GM19452 (cell line): ENCODE data around the gene KRTAP4-5.
"Not testable (repeated sequence)": the region's sequence is repeated elsewhere in the genome, so short reads cannot be mapped to it uniquely, and the experiment has no call there.

Source experiments
- ATAC-seq: cut with Tn5 transposase; IDR thresholded peaks from one replicate; pipeline ENCODE4 v1.9.1; 2021; ENCODE audit not compliant: unreplicated experiment

KRTAP4-5 gene

DNA sequence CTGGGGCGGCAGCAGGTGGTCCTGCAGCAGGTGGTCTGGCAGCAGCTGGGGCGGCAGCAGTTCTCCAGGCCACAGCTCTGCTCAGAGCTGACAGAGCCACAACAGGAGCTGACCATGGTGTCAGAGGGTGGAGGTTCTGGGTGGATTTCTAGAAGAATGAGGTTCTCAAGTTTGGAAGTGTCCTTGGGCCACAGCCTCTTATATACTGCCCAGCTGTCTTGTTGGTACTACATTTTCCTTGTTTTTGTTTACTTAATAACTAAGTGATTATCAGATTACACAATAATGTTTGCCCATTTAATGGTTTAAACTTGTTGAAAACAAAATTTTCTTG lies at the start of gene KRTAP4-5:
Gene KRTAP4-5 (minus strand): TSS at position 174 of the 334 bp plus-strand sequence. CDS start 58 bp downstream, at position 116.
- ATAC-seq: no peak

DNA sequence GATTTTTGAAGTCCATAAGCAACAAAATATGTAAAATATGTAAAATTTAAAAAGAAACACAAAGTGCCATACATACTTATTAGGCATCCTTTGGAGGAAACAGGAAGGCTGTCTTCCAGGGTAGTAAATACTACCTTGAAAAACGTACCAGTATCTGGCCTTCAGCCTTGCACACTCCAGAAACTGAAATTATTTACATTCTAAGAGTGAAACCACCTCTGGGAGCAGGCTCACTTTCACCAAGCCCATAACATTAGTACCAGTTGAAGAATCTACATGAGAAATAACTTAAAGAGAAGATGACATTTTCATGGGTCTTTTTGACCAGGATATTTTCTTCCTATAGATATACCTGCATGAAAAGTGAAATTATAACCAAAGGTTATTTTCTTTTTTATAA lies 46.4 kb upstream of the KRTAP4-5 start:
- no peak for ATAC-seq

DNA sequence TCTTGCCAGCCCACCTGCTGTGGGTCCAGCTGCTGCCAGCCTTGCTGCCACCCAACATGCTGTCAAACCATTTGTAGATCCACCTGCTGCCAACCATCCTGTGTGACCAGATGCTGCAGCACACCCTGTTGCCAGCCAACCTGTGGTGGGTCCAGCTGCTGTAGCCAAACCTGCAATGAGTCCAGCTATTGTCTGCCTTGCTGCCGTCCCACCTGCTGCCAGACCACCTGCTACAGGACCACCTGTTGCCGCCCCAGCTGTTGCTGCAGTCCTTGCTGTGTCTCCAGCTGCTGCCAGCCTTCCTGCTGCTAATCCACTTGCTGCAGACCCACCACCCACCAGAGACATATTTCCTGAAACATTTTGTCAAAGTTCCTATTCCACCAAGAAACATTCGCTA lies 40.7 kb upstream of the KRTAP4-5 start:
- ATAC-seq: no peak

DNA sequence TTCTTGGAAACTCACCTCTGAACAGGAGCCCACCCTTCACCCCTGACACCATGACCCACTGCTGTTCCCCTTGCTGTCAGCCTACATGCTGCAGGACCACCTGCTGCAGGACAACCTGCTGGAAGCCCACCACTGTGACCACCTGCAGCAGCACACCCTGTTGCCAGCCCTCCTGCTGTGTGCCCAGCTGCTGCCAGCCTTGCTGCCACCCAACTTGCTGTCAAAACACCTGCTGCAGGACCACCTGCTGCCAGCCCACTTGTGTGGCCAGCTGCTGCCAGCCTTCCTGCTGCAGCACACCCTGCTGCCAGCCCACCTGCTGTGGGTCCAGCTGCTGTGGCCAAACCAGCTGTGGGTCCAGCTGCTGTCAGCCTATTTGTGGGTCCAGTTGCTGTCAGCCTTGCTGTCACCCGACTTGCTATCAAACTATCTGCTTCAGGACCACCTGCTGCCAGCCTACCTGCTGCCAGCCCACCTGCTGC lies 40.3 kb upstream of the KRTAP4-5 start, which contains the start of gene KRTAP9-1:
Gene KRTAP9-1 (plus strand): TSS at position 51 of the 482 bp plus-strand sequence. CDS start 0 bp downstream, at position 51.
- ATAC-seq: not testable (repeated sequence)

DNA sequence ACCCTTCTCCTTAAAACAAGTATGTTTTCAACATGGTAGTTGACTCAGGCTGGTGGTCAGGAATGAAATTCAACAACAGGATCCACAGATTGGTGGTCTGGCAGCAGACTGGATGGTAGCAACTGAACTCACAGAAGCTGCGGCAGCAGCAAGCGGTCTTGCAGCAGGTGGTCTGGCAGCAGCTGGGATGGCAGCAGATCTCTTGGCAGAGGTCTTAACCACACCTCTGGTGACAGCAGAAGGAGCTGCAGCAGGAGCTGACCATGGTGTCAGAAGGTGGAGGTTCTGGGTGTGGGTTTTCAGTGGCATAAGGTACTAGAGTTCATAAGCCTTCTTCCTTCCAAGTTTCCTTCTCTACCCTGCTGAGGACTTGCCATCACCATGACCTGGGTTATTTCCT lies 37.2 kb upstream of the KRTAP4-5 start:
- no peak for ATAC-seq

DNA sequence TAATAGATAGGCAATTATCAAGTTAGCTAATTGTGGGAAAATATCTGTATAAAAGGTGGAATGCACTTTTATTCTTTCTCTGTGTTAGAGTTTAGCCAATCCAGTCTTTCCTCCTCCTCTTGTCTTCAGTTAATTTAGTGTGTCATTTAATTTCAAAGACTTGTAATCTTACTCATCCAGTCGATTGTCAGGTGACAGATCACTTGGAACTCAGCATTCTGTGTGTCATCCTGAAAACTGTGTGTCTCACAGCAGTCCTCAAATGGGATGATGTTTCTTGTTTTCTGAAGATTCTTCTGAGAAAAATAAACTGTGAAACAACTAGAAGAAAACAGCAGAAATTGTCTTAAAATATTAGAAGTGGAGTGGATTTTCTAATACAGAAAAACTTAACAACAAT lies 35.4 kb upstream of the KRTAP4-5 start:
- ATAC-seq: no peak

DNA sequence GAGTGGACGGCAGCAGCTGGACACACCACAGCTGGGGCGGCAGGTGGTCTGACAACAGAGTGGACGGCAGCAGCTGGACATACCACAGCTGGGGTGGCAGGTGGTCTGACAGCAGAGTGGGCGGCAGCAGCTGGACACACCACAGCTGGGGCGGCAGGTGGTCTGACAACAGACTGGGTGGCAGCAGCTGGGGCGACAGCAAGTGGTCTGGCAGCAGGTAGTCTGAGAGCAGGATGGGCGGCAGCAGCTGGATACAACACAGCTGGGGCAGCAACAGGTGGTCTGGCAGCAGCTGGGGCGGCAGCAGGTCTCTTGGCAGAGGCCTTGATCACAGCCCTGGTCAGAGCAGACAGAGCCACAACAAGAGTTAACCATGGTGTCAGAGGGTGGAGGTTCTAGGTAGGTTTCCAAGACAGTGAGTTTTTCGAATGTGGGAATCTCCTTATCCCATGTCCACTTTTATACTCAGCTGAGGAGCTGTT lies 34.9 kb upstream of the KRTAP4-5 start, which contains the start of gene KRTAP4-1:
Gene KRTAP4-1 (minus strand): TSS at position 432 of the 482 bp plus-strand sequence. CDS start 57 bp downstream, at position 375.
- no peak for ATAC-seq

DNA sequence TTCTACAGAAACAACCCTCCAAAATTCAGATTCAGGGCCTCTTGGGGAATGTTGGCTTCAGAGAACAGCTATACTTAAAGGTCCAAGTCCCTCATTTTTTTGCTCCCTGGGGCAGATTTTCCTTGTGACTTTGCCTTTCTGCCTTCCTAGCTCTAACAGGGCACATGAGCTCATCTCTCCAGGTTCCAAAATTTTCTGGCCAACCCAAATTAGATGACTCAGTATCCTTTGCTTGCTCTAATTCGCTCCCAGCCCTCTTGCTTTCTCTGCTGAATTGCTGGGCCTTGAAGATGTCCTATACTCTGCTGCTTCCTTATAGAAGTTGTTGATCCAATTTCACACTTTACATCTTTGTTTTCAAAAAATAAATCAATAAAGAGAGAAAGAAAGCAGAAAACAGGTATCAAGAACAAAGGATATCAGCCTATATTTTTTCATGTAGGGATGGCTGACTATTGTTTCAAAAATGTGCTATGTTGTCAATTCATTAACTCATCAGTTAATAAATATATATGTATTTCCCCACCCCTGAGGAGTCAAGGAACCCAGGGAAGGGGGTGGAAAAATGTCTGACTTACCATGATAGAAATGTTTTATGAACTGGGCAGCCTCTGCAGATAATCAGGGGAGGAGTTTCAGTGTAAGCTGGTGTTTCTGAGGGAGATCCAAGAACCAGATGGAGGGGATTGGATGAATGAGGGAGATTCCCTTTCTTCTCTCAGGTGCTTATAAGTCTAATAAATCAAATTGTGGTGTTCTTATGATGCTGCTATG lies 29.4 kb upstream of the KRTAP4-5 start:
- ATAC-seq: no peak

DNA sequence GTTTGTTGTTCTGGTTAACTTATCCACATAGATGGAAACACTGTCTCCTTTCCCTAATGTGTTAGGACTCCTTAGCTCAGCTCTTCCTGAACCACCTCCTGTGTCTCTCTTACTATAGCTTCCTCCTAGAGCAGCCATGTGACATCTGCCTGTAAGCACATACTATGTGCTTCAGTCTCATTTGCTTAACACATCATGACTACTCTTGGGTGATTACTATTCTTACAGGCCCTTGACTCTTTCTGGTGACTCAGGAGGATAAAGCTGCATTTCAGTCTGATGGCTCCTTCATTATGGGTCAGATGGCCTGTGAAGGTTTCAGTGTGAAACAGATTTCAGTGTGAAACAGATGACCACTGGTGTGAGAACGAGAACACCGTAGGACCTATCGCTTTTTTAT lies 28.7 kb upstream of the KRTAP4-5 start:
- no peak for ATAC-seq

DNA sequence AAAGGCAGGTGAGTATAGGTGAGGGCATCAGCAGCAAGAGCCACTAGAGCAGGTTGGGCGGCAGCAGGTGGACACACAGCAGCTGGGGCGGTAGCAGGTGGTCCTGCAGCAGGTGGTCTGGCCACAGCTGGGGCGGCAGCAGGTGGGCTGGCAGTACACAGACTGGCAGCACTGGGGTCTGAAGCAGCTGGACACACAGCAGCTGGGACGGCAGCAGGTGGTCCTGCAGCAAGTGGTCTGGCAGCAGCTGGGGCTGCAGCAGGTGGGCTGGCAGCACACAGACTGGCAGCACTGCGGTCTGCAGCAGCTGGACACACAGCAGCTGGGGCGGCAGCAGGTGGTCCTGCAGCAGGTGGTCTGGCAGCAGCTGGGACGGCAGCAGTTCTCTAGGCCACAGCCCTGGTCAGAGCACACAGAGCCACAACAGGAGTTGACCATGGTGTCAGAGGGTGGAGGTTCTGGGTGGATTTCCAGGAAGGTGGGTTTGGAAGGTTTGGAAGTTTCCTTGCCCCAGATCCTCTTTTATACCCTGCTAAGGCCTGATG lies 28.2 kb upstream of the KRTAP4-5 start, which contains the start of gene KRTAP4-2:
Gene KRTAP4-2 (minus strand): TSS at position 495 of the 545 bp plus-strand sequence. CDS start 57 bp downstream, at position 438.
- ATAC-seq: no peak

DNA sequence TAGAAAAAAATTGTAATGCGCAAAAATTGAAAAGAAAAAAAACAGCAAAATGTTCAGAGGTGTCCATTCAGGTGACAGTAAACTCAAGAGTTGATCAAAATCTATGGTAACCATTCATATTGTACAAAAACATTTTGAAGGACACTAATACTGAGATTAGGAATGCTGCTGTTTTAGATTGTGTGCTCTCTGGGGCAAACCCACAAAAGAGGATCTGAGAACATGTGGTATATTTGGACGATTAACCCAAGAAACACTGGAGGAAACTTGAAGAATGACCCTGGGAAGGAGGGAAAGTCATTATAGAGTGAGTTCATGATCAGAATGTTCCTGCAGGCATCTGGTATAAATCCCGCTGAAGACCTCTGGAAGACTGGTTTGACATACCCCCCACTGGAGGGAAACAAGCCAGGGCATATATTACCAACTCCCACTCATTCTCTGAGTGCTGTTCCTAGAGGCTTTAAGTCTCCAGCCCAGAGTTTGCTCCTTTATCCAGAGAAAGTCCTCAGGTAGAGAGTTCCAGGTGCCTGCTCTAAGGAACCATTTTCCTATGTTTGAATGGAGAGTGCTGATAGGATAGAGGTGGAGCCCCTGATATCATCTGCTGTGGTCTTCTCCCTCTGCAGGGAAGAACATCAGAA lies 27.2 kb upstream of the KRTAP4-5 start:
- no peak for ATAC-seq

DNA sequence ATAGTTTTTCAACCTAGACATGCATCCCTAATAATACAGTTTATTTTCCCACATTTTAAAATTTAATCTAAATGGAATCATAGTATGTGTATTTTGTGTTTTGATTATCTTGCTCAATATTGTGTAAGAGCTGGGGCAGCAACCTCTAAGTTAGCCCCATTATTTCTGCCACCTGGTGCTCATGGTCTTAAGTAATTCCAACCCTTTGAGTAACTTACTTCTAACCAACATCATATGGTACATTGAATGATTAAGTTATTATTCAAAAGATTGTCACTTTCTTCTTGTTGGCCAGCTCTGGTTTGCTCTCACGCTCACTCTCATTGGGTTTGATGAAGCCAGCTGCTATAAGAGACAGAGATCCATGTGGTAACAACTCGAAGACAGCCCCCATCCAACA lies 22.3 kb upstream of the KRTAP4-5 start:
- ATAC-seq: no peak

DNA sequence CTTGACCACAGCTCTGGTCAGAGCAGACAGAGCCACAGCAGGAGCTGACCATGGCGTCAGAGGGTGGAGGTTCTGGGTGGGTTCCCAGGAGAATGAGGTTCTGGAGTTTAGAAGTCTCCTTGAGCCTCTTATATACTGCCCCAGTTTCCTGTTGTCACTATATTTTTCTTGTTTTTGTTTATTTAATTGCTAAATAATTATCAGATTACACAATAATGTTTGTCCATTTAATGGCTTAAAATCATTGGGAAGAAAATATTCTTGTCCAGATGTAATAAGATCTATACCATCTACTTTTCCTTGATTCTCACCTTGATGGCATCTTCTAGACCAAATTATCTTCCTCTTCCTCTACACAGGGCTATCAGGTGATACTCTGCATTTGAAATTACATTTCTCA lies 18.5 kb upstream of the KRTAP4-5 start, which contains the start of gene KRTAP4-3:
Gene KRTAP4-3 (minus strand): TSS at position 101 of the 400 bp plus-strand sequence. CDS start 49 bp downstream, at position 52.
- no peak for ATAC-seq

DNA sequence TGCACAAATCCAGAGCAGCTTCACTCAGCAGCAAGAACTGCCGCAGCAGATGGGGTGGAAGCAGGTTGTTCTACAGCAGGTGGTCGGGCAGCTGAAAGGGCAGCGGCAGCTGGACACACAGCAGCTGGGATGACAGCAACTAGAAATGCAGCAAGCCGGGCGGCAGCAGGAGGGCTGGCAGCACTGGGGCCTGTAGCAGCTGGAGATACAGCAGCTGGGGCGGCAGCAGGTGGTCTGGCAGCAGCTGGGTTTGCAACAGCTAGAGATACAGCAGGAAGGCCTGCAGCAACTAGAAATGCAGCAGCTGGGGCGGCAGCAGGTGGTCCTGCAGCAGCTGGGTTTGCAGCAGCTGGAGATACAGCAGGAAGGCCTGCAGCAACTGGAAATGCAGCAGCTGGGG lies 17.9 kb upstream of the KRTAP4-5 start:
- ATAC-seq: no peak

DNA sequence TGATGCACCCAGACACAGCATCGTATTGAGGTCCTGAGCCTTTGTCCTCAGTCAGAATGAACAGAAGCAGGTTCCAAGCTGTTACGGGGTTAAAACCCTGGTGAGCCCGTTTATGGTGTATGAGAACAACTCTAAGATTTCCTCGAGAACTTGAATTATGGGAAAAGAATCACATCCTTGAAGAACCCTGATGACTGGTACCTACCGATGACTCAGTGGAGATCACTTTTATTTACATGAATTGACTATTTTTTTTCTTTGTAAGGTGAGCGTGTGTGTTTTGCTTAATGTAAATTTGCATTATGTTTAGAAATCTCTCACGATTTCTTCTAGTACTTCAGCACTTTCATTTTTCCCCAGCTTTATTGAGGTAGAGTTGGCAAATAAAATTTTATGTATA lies 14.2 kb upstream of the KRTAP4-5 start:
- no peak for ATAC-seq

DNA sequence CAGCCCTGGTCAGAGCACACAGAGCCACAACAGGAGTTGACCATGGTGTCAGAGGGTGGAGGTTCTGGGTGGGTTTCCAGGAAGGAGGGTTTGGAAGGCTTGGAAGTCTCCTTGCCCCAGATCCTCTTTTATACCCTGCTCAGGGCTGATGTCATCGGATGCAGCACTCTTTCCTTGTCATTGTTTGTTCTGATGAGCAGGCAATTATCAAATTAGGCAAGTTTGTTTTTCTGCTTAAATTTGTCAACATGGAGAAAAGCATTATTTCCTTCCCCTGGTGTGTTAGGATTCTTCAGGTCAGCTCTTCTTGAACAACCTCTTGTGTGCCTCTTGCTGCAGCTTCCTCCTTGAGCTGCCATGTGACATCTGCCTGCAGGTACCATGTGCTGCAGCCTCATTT lies 11.0 kb upstream of the KRTAP4-5 start, which contains the start of gene KRTAP4-4:
Gene KRTAP4-4 (minus strand): TSS at position 101 of the 400 bp plus-strand sequence. CDS start 57 bp downstream, at position 44.
- no peak for ATAC-seq

DNA sequence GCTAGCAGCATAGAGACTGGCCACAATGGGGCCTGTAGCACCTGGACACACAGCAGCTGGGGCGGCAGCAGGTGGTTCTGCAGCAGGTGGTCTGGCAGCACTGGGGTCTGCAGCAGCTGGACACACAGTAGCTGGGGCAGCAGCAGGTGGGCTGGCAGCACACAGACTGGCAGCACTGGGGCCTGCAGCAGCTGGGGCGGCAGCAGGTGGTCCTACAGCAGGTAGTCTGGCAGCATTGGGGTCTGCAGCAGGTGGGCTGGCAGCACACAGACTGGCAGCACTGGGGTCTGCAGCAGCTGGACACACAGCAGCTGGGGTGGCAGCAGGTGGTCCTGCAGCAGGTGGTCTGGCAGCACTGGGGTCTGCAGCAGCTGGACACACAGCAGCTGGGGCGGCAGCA lies 10.6 kb upstream of the KRTAP4-5 start:
- not testable (repeated sequence) for ATAC-seq

DNA sequence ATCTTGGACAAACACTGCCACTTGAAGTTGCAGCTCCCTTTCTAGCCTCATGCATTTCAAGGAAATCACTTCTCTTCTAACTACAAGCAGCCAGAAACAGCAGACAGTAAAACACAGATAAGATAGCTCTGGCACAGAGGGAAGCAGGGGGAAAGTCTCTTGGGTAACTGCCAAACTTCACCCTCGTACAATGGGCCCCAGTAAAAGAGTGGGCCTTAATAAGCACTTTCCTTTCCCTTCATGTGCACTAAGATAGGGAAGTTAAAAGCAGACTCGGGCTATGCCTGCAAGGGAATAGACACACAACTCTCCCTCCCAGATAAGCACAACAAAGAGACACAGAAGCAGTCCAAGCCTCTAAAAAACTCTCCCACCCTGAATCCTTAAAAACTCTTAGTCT lies 4.2 kb upstream of the KRTAP4-5 start:
- no peak for ATAC-seq

DNA sequence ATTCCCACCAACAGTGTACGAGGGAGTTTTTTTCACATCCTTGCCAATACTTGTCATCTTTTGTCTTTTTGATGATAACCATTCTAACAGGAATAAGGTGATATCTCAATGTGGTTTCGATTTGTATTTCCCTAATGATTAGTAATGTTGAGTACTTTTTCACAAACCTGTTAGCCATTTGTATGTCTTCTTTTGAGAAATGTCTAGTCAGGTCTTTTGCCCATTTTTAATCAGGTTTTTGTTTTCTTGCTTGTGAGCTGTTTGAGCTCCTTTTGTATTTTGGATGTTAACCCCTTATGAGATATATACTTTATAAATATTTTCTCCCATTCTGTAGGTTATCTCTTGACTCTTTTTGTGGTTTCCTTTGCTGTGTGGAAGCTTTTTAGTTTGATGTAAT lies 1.9 kb upstream of the KRTAP4-5 start:
- ATAC-seq: no peak

DNA sequence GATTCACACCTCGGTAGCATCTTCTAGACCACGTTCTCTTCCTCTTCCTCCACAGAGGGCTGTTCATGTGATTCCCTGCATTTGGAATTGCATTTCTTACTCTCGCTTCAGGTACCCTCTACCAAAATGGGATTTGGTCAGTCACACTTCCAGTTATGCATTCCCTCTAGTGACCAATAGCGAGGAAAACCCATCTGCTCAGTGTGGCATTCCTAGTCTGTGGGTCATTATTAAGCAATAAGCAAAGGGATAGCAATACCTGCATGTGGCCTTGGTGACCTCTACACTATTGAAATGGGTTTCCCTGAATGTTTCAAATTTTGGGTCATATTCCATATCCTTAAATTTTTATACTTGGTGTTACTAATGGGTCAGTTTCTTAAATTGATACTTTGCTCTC lies 401 bp upstream of the KRTAP4-5 start:
- no peak for ATAC-seq

DNA sequence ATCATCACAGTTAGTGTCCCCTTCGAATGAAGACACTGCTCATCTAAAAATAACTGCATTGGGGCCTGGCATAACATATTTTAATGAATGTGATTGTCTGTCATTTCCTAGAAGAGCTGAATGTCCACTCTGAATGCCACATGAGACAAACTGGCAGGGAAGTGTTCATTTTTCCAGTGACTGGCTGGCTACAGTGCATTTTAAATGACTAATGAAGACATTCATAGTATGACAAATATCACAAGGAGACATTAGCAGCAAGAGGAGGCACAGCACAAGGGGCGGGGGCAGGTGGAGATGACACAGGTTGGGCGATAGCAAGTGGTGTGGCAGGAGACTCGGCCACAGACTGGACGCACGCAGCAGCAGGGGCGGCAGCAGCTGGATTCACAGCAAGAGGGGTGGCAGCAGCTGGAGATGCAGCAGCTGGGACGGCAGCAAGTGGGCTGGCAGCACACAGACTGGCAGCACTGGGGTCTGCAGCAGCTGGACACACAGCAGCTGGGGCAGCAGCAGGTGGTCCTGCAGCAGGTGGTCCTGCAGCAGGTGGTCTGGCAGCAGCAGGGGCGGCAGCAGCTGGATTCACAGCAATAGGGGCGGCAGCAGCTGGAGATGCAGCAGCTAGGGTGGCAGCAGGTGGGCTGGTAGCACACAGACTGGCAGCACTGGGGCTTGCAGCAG lies 514 bp downstream of the KRTAP4-5 start:
- not testable (repeated sequence) for ATAC-seq
